Measurements from ENCODE around the gene EPS8L1. TPM values are rescaled to one million over a fixed set of nuclear protein-coding genes. Genes with fewer than 3 reads are reported as not detected.
A peak's percentile ranks its signal among the peaks of the same experiment; 100 is the strongest.

Gene EPS8L1
- total RNA-seq, 4 donors from 2014 or later, result 28.7 to 115 (median 49.1) TPM

- intact Hi-C loops (cut with DNase I; ENCODE audit: low total_unique reads) (no loop called here), in situ Hi-C loops (cut with MboI; ENCODE audit: low pct_ligation_motif_present in 1 of 4, low pct_unique_long_range_greater_than_20kb in 1 of 4, low sequenced_read_pairs in 3 of 4) (no loop called here)
- H3K4me3 ChIP-seq, result peak overlapping the region in 3 of 4 donors; percentile 21 to 47 (median 36)
- peaks cover 49% of the 10 kb centered on the region for H3K27me3 ChIP-seq
- peak; percentile 93 for DNase-seq
- peak overlapping the region in 3 of 4 donors; percentile 24 to 35 (median 31) for H3K27ac ChIP-seq
- H3K4me1 ChIP-seq, result peaks cover 10 to 33% (median 28%) of the 10 kb centered on the region in 4 donors
- no peaks in the 10 kb centered on the region for H3K9me3 ChIP-seq
- peaks cover 0 to 12% (median 4%) of the 10 kb centered on the region in 4 donors for H3K36me3 ChIP-seq
- WGBS, 2 donors (ENCODE audit: low coverage in 1 of 2), result 10% methylated on average over 70 of the region's 74 CpGs; no CpG with 5 or more reads in 1 of the 2 donors
- peak in 2 of 3 donors; percentile 18 to 59 for TF ChIP-seq POLR2AphosphoS5 (IDR thresholded peaks at IDR 0.05)
- peak in 1 of 5 experiments; percentile 6 for TF ChIP-seq CTCF (IDR thresholded peaks at IDR 0.05)
- TF ChIP-seq EP300 (IDR thresholded peaks at IDR 0.05; ENCODE audit: low read depth), result no peak
- peak; percentile 26 for TF ChIP-seq POLR2A (IDR thresholded peaks at IDR 0.05)
Measured at GRCh38 chr19:55086730-55087541, 11.3 kb downstream of the EPS8L1 start.

- TF ChIP-seq POLR2A (IDR thresholded peaks at IDR 0.05) (no peak), CTCF (IDR thresholded peaks at IDR 0.05) (no peak), POLR2AphosphoS5 (IDR thresholded peaks at IDR 0.05) (no peak), EP300 (IDR thresholded peaks at IDR 0.05; ENCODE audit: low read depth) (no peak)
- in situ Hi-C loops (cut with MboI; ENCODE audit: low pct_ligation_motif_present in 1 of 4, low pct_unique_long_range_greater_than_20kb in 1 of 4, low sequenced_read_pairs in 3 of 4), result no loop called here
- peaks cover 43% of the 10 kb centered on the region for H3K27me3 ChIP-seq
Measured at GRCh38 chr19:55087542-55087901, 11.9 kb downstream of the EPS8L1 start.

GRCh38 chr19:55088021-55088451 lies 12.4 kb downstream of the EPS8L1 start:
- no peak for DNase-seq
- no peaks in the 10 kb centered on the region for H3K9me3 ChIP-seq
- H3K4me3 ChIP-seq, result no peak overlapping the region
- H3K27ac ChIP-seq, result peak overlapping the region in 1 of 4 donors; percentile 31
- peaks cover 0 to 16% (median 7%) of the 10 kb centered on the region in 4 donors for H3K36me3 ChIP-seq
- intact Hi-C loops (cut with DNase I; ENCODE audit: low total_unique reads) (no loop called here), in situ Hi-C loops (cut with MboI; ENCODE audit: low pct_ligation_motif_present in 1 of 4, low pct_unique_long_range_greater_than_20kb in 1 of 4, low sequenced_read_pairs in 3 of 4) (no loop called here)
- TF ChIP-seq POLR2A (IDR thresholded peaks at IDR 0.05), result no peak
- TF ChIP-seq POLR2AphosphoS5 (IDR thresholded peaks at IDR 0.05), result no peak
- no peak for TF ChIP-seq CTCF (IDR thresholded peaks at IDR 0.05)
- TF ChIP-seq EP300 (IDR thresholded peaks at IDR 0.05; ENCODE audit: low read depth), result no peak
- peaks cover 38% of the 10 kb centered on the region for H3K27me3 ChIP-seq
- 60 to 64% methylated on average over 7 to 12 of the region's 12 CpGs for WGBS, 2 donors (ENCODE audit: low coverage in 1 of 2)
- H3K4me1 ChIP-seq, result peaks cover 10 to 28% (median 24%) of the 10 kb centered on the region in 4 donors

More at GRCh38 chr19:55087542-55087901, 11.9 kb downstream of the EPS8L1 start:
- Histone ChIP-seq H3K4me3 (peak overlapping the region in 3 of 4 donors; percentile 21 to 47 (median 36)), H3K4me1 (peaks cover 10 to 28% (median 25%) of the 10 kb centered on the region in 4 donors), H3K36me3 (peaks cover 0 to 12% (median 6%) of the 10 kb centered on the region in 4 donors), H3K9me3 (no peaks in the 10 kb centered on the region), H3K27ac (peak overlapping the region in 3 of 4 donors; percentile 24 to 35 (median 31))
- intact Hi-C loops (cut with DNase I; ENCODE audit: low total_unique reads), result no loop called here
- no peak for DNase-seq
- WGBS, 2 donors (ENCODE audit: low coverage in 1 of 2), result 49 to 63% methylated on average over 9 to 17 of the region's 17 CpGs

- H3K4me1 ChIP-seq, result peaks cover 10 to 28% (median 24%) of the 10 kb centered on the region in 4 donors
- H3K4me3 ChIP-seq, result no peak overlapping the region
- WGBS, 2 donors (ENCODE audit: low coverage in 1 of 2), result 13 to 41% methylated on average over 3 to 13 of the region's 18 CpGs
- in situ Hi-C loops (cut with MboI; ENCODE audit: low pct_ligation_motif_present in 1 of 4, low pct_unique_long_range_greater_than_20kb in 1 of 4, low sequenced_read_pairs in 3 of 4), result no loop called here
- no peak overlapping the region for H3K27ac ChIP-seq
- peak; percentile 37 to 92 (median 88) for TF ChIP-seq CTCF (IDR thresholded peaks at IDR 0.05)
- TF ChIP-seq POLR2A (IDR thresholded peaks at IDR 0.05), result no peak
- H3K36me3 ChIP-seq, result peaks cover 0 to 16% (median 7%) of the 10 kb centered on the region in 4 donors
- peak; percentile 82 for DNase-seq
- peaks cover 31% of the 10 kb centered on the region for H3K27me3 ChIP-seq
- no peaks in the 10 kb centered on the region for H3K9me3 ChIP-seq
- intact Hi-C loops (cut with DNase I; ENCODE audit: low total_unique reads), result no loop called here
Measured at GRCh38 chr19:55088543-55089341, 13.1 kb downstream of the EPS8L1 start.
